Cardiac muscle cell (in vitro differentiated cells and primary cell): ENCODE results near the gene KRT5. TPM values are rescaled to one million over a fixed set of nuclear protein-coding genes. Genes with fewer than 3 reads are reported as not detected.

Experiments
- DNase-seq, 2 donors: peaks; one replicate each; pipeline versions ENCODE4 v3.0.0 to v3.0.0-alpha.2; 2010 to 2017; ENCODE audit warnings: low read depth in 1 of 2, low spot score in 1 of 2
- H3K27ac ChIP-seq: fragments of 200-600 bp; sonication (generic); 2 replicates; pipeline ENCODE4 v1.5.1; 2016
- H3K27me3 ChIP-seq: fragments of 200-600 bp; sonication (generic); 2 replicates; pipeline ENCODE4 v1.6.0; 2016; ENCODE audit warnings: control low read depth
- H3K36me3 ChIP-seq: fragments of 200-600 bp; sonication (generic); 2 replicates; pipeline ENCODE4 v1.5.1; 2016; ENCODE audit warnings: control low read depth
- H3K4me1 ChIP-seq: fragments of 200-600 bp; sonication (generic); 2 replicates; pipeline ENCODE4 v1.8.1; 2017; ENCODE audit warnings: low read depth, mild to moderate bottlenecking, mixed run types
- H3K4me3 ChIP-seq: fragments of 200-600 bp; sonication (generic); 2 replicates; pipeline ENCODE4 v1.5.1; 2016; ENCODE audit warnings: mild to moderate bottlenecking
- H3K9me3 ChIP-seq: fragments of 200-600 bp; sonication (generic); 2 replicates; pipeline ENCODE4 v1.5.1; 2017; ENCODE audit warnings: low read depth, mild to moderate bottlenecking, control low read depth
- polyA plus RNA-seq: library from polyadenylated mRNA; unstranded; fragments of >200 nt; fragmentation: Nextera tagmentation; extraction: Ambion mirVana; gene quantifications from 2 replicates; pipeline ENCODE4 v1.2.1, GENCODE V29; 2016
- total RNA-seq: library from RNA; depleted of rRNA; stranded (reverse); fragments of >200 nt; gene quantifications from 2 replicates; pipeline ENCODE4 v1.2.3, GENCODE V29; 2016
- TF ChIP-seq, protein P1 (sequence below): IDR thresholded peaks from 2 replicates; pipeline ENCODE4 v1.5.1; 2012; ENCODE audit warnings: low read depth, mild to moderate bottlenecking, low read length

The KRT5 gene
- total and polyA plus RNA-seq, 2 experiments from 2014 or later = 0.23 TPM; not detected in 1

DNA sequence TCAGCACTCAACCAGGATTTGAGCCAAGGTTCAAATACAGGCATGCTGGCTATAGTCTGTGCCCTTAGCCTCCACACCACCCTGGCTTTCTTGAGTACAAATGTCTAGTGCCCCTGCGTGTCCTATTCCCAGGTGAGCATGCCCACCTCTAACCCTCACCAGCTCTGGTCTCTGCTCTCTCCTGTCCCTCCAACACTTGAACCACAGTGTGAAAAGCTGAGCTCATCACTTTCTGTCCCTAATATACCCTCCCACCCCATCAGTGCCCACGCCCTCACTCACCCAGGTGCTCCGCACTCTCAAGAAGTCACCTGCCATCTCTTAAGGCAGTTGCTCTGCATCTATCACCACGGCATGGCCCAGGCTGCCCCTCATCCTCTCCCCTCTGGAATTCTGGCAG is 39.8 kb upstream of the KRT5 start:
- no peak overlapping the region for H3K4me3 ChIP-seq
- H3K9me3 ChIP-seq = no peaks in the 10 kb centered on the region
- H3K4me1 ChIP-seq = no peaks in the 10 kb centered on the region
- peaks cover 57% of the 10 kb centered on the region for H3K27me3 ChIP-seq
- TF ChIP-seq, protein P1, sequence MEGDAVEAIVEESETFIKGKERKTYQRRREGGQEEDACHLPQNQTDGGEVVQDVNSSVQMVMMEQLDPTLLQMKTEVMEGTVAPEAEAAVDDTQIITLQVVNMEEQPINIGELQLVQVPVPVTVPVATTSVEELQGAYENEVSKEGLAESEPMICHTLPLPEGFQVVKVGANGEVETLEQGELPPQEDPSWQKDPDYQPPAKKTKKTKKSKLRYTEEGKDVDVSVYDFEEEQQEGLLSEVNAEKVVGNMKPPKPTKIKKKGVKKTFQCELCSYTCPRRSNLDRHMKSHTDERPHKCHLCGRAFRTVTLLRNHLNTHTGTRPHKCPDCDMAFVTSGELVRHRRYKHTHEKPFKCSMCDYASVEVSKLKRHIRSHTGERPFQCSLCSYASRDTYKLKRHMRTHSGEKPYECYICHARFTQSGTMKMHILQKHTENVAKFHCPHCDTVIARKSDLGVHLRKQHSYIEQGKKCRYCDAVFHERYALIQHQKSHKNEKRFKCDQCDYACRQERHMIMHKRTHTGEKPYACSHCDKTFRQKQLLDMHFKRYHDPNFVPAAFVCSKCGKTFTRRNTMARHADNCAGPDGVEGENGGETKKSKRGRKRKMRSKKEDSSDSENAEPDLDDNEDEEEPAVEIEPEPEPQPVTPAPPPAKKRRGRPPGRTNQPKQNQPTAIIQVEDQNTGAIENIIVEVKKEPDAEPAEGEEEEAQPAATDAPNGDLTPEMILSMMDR = no peak
- DNase-seq = no peak
- no peaks in the 10 kb centered on the region for H3K36me3 ChIP-seq
- H3K27ac ChIP-seq = no peak overlapping the region

DNA sequence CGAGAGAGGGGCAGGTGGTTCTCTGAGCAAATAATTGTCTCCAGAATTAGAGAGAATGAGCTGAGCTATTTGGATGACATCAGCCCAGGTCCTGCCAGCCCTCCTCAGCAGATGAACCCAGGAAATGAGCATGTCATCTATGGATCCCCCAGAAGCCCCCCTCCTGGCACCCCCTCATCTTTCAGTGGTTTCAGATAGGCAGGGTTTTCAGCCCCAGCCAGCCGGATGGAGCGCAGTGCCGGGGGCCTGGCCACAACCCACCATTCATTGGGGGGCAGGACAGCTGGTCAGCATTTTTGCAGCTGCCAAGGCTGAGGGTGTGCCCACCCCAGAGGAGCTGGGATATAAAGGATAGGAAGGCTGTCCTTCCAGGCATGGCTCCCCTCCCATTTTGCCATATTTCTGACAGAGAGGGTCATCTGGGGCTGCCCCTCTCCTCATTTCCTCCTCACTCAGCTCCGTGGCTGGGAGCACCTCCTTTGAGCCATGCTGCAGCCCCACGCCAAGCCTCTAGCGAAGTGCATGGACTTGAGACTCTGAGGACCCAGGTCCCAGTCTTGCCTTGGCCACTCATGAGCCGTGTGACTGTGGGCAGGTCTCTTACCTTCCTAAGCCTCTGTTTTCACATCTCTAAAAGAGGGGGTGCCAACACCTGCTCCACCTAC is 38.7 kb upstream of the KRT5 start:
- no peak for DNase-seq
- Histone ChIP-seq H3K36me3 (no peaks in the 10 kb centered on the region), H3K9me3 (no peaks in the 10 kb centered on the region), H3K4me3 (no peak overlapping the region), H3K27ac (no peak overlapping the region), H3K27me3 (peaks cover 46% of the 10 kb centered on the region), H3K4me1 (no peaks in the 10 kb centered on the region)
- TF ChIP-seq, protein P1 = no peak

DNA sequence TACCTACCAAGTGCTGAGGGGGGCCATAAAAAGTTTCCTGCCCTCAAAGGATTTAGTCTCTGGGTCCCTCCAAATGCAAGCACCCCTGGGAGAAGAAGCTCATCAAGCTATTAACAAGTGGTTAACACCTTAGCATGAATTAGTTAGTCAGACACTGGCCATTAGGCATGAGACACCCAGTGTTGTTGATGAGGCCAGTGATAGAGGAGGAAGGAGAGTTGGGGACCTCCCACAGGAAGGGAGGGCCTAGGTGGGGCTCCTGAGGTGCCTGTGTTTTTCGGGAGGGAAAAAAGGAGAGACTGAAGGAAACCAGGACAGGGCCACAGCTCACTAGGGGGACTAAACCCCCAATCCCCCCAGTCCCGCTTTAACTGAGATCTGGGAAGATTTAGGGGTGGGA is 37.3 kb upstream of the KRT5 start:
- no peak for DNase-seq
- Histone ChIP-seq H3K4me1 (no peaks in the 10 kb centered on the region), H3K36me3 (no peaks in the 10 kb centered on the region), H3K27me3 (peaks cover 39% of the 10 kb centered on the region), H3K9me3 (no peaks in the 10 kb centered on the region), H3K27ac (no peak overlapping the region), H3K4me3 (no peak overlapping the region)
- TF ChIP-seq, protein P1 = no peak

DNA sequence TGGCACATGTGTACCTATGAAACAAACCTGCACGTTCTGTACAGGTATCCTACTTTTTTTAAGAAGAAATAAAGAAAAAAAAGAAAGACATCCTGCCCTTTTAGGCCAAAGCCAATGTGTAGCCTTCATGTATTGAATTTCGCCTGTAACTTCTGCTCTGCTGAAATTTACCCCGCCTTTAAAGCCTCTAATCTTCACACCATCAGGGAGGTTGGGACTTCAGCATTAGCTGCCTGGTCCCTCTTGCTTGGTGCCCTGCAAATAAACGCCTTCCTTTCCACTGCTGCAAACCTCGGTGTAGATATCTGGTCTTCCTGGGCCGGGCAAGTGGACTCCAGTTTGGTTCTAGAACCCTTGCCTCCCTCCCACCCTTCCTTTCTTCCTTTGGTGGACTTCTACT is 35.4 kb upstream of the KRT5 start:
- Histone ChIP-seq H3K36me3 (no peaks in the 10 kb centered on the region), H3K9me3 (no peaks in the 10 kb centered on the region), H3K27me3 (peaks cover 26% of the 10 kb centered on the region), H3K27ac (no peak overlapping the region), H3K4me1 (no peaks in the 10 kb centered on the region), H3K4me3 (no peak overlapping the region)
- TF ChIP-seq, protein P1 = no peak
- DNase-seq = no peak

DNA sequence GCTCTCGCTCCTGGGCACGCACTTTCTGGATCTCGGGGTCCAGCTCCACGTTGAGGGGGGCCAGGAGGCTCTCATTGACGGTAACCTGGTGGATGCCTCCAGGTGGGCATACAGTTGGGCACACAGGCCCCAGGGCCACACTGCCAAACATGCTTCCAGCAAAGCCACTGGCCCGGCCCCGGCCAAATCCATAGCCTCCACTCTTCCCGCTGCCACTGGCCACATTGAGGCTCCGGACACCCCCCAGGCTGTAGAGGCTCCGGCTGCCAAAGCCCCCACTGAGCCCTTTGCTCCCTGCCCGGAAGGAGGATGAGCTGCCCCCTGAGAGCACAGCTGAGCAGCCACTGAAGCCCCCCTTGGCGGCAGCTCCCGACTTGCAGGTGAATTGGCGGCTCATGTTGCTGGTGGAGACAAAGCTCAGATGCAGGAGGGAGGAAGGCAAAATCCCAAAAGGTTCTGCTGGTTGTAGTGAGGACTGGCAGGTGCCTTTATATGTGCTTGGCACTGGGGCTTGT is 32.5 kb upstream of the KRT5 start, which contains the start of gene KRT71:
Gene KRT71, minus strand, starts transcription at position 465 of the 515 bp plus-strand sequence. Its CDS starts 68 bp downstream, at position 397.
- peaks cover 19% of the 10 kb centered on the region for H3K27me3 ChIP-seq
- H3K4me3 ChIP-seq = no peak within 1 kb of the TSS
- no peak within 1 kb of the TSS for H3K27ac ChIP-seq
- TF ChIP-seq, protein P1 = no peak
- no peak for DNase-seq
- H3K36me3 ChIP-seq = no peaks in the 10 kb centered on the region
- no peaks in the 10 kb centered on the region for H3K9me3 ChIP-seq
- H3K4me1 ChIP-seq = no peaks in the 10 kb centered on the region
